Right lobe of liver (tissue), 6 donors: Measurements from ENCODE around the gene MIXL1. TPM values are rescaled to one million over a fixed set of nuclear protein-coding genes. Genes with fewer than 3 reads are reported as not detected.

Source experiments
- ATAC-seq, 4 donors: fragments of 200-7000 bp; cut with Tn5 transposase; one replicate each; pipeline ENCODE4 v1.9.1; 2020; ENCODE audit warnings: mild to moderate bottlenecking in 4 of 4, moderate library complexity in 4 of 4
- DNase-seq, 3 donors: peaks; one replicate each; pipeline ENCODE4 v3.0.0-alpha.2; 2020
- H3K27ac ChIP-seq, 3 donors: fragments of 200-600 bp; one replicate each; pipeline ENCODE4 v1.8.0; 2022
- H3K27me3 ChIP-seq, 2 donors: fragments of 200-600 bp; one replicate each; pipeline ENCODE4 v1.8.0; 2022
- H3K36me3 ChIP-seq, 4 donors: fragments of 200-600 bp; sonication (generic) in 1 of 4; one replicate each; pipeline versions ENCODE4 v1.5.1 to v1.8.0; 2017 to 2022; ENCODE audit warnings: control low read depth in 1 of 4
- H3K4me1 ChIP-seq, 4 donors: fragments of 200-600 bp; sonication (generic) in 1 of 4; one replicate each; pipeline versions ENCODE4 v1.5.1 to v1.8.0; 2017 to 2022; ENCODE audit warnings: control low read depth in 1 of 4
- H3K4me3 ChIP-seq, 3 donors: fragments of 200-600 bp; one replicate each; pipeline ENCODE4 v1.8.0; 2022
- H3K9me3 ChIP-seq, 4 donors: fragments of 200-600 bp; sonication (generic) in 1 of 4; one replicate each; pipeline versions ENCODE4 v1.5.1 to v1.8.0; 2017 to 2022; ENCODE audit warnings: control low read depth in 1 of 4
- POLR2A ChIP-seq: fragments of 450-650 bp; IDR thresholded peaks from one replicate; pipeline ENCODE4 v1.6.1; 2017; ENCODE audit warnings: antibody characterized with exemption, mild to moderate bottlenecking
- WGBS: methylation state at CpG from one replicate; pipeline ENCODE4 v1.1.6; 2018; ENCODE audit warnings: low coverage, low lambda C conversion rate; ENCODE audit not compliant: insufficient coverage; ENCODE audit errors: missing lambda C conversion rate; 5-methylcytosine and 5-hydroxymethylcytosine counted together
- intact Hi-C, 2 donors: fragments of 100-400 bp; cut with DNase I; formaldehyde crosslinking; loops; one replicate each; pipeline versions ENCODE4 v1.11.2 to v1.14.1; 2022
- total RNA-seq, 6 experiments: library from RNA; depleted of rRNA in 2 of 6; stranded (reverse); fragments of >200 nt in 2 of 6; fragmentation: NEBNext Ultra II Directional in 3 of 6; extraction: Animal tissue kit (Norgen Biotek cat#: 25700) in 3 of 6; gene quantifications; one replicate each; pipeline versions ENCODE4 v1.1.0 to v1.2.4, GENCODE V29; 2016 to 2023
- TF ChIP-seq, protein P1 (sequence below), 4 donors: fragments of 200-600 bp in 3 of 4; fragments of 450-650 bp in 1 of 4; IDR thresholded peaks; one replicate each; pipeline versions ENCODE4 v1.5.1 to v1.8.0; 2016 to 2022; ENCODE audit warnings: antibody characterized with exemption in 4 of 4, mild to moderate bottlenecking in 2 of 4
- donor health status: DM: no; HTN: yes; CAD: no.
- donor health status: DM: no; HTN: no; CAD: no.
- donor health status: DM: no; HTN: no; CAD: no.
- donor health status: DM: no; HTN: yes; CAD: no.
- donor health status: DM: no; HTN: yes; CAD: no.

Gene MIXL1
- total RNA-seq, 6 experiments from 2014 or later, result 0.29 TPM; not detected in 5

DNA sequence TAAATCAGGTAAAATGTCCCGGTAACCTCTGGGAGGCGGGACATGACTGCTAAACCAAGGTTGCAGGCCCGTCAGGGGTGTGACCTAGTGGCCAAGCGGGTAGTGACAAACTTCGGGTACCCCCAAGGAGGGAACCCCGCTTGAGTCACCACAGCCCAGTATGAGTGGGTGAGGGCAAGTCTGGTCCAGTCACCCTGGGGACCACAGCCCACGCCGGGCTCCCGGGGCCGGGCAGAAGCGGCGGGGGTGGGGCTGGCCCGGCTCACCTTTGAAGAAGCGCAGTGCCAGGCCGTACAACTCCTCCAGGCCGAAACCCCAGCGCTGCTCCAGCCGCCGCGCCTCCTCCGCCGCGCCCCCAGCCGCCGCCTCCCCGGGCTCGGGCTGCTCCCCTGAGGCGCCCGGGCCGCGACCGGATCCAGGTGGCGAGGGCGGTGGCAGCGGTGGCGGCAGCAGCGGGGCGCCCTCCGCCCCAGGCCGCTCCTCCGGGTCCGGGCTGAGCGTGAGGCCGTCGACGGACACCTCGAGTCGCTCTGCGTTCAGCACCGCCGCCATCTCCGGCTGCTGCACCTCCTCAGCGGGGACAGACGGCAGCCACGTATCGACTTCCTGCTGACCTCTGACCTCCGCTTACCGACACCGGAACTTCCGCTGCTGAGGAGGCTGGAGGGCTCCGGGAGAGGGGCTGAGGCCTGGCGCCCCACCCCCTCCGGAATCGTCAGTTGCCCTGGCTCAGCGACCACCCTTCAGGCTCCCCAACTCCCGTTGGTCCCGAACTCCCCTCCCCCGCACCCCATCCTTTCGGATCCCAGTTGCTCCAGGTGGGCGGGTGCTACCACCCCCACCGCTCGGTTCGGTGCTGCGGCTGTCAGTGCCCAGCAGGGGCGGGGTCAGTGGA lies 37.1 kb upstream of the MIXL1 start, which contains the start of gene ACBD3:
Gene ACBD3 (minus strand): TSS at position 618 of the 895 bp plus-strand sequence. CDS start 66 bp downstream, at position 552.
- DNase-seq, result peak; percentile 87 to 91 (median 89)
- intact Hi-C loops, result no loop called here
- Histone ChIP-seq H3K4me1 (peaks cover 0 to 32% (median 8%) of the 10 kb centered on the region in 4 donors), H3K27ac (peak within 1 kb of the TSS; percentile 81 to 89 (median 85)), H3K36me3 (no peaks in the 10 kb centered on the region), H3K4me3 (peak within 1 kb of the TSS; percentile 84 to 95 (median 86)), H3K9me3 (no peaks in the 10 kb centered on the region), H3K27me3 (no peaks in the 10 kb centered on the region)
- peak; percentile 95 to 97 (median 96) for ATAC-seq
- 0% methylated on average over 1 of the region's 75 CpGs for WGBS
- TF ChIP-seq POLR2A, result peak; percentile 91
- TF ChIP-seq, protein P1, sequence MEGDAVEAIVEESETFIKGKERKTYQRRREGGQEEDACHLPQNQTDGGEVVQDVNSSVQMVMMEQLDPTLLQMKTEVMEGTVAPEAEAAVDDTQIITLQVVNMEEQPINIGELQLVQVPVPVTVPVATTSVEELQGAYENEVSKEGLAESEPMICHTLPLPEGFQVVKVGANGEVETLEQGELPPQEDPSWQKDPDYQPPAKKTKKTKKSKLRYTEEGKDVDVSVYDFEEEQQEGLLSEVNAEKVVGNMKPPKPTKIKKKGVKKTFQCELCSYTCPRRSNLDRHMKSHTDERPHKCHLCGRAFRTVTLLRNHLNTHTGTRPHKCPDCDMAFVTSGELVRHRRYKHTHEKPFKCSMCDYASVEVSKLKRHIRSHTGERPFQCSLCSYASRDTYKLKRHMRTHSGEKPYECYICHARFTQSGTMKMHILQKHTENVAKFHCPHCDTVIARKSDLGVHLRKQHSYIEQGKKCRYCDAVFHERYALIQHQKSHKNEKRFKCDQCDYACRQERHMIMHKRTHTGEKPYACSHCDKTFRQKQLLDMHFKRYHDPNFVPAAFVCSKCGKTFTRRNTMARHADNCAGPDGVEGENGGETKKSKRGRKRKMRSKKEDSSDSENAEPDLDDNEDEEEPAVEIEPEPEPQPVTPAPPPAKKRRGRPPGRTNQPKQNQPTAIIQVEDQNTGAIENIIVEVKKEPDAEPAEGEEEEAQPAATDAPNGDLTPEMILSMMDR (IDR thresholded peaks at IDR 0.05), result peak in 1 of 4 donors; percentile 32

DNA sequence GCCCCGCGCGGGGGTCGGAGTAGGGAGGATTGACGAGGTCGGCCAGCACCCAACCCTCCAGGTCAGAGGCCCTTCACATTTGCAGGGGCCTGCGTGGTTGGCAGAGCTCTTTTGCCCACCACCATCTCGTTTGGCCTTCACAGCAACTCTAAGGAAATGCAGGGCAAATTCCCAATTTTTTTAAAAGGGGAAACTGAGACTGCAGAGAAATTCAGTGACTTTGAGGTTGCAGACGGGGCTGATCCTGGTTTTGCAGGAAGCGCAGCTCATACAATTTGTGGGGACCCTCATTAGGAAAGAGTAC lies 36.5 kb upstream of the MIXL1 start:
- 9% methylated on average over 7 of the region's 10 CpGs for WGBS
- Histone ChIP-seq H3K4me3 (peak overlapping the region; percentile 84 to 95 (median 86)), H3K9me3 (no peaks in the 10 kb centered on the region), H3K4me1 (peaks cover 0 to 28% (median 8%) of the 10 kb centered on the region in 4 donors), H3K27me3 (no peaks in the 10 kb centered on the region), H3K27ac (peak overlapping the region; percentile 81 to 89 (median 85)), H3K36me3 (no peaks in the 10 kb centered on the region)
- DNase-seq (no peak), ATAC-seq (no peak)
- intact Hi-C loops, result no loop called here
- TF ChIP-seq, protein P1 (IDR thresholded peaks at IDR 0.05), result no peak
- TF ChIP-seq POLR2A, result no peak

DNA sequence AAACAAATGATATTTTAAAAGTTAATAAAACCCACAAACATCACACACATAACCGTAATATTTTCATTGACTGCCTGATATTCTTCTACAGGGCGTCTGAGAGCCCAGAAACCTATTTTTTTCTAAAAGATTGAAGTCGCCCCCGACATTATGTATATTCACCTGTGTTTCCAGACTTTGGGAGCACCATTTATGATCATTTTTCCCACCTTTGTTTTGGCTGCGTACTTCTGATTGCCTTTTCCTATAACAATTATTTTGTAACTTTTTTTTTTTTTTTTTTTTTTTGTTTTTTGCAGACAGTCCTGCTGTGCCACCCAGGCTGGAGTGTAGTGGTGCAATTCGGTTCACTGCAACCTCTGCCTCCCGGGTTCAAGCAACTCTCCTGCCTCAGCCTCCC lies 36.1 kb upstream of the MIXL1 start:
- no peaks in the 10 kb centered on the region for H3K9me3 ChIP-seq
- WGBS, result 86% methylated on average over 6 of the region's 7 CpGs
- ATAC-seq, result no peak
- H3K27ac ChIP-seq, result no peak overlapping the region
- no peaks in the 10 kb centered on the region for H3K27me3 ChIP-seq
- peak overlapping the region in 2 of 3 donors; percentile 84 to 95 for H3K4me3 ChIP-seq
- intact Hi-C loops, result no loop called here
- DNase-seq, result no peak
- peaks cover 0 to 24% (median 8%) of the 10 kb centered on the region in 4 donors for H3K4me1 ChIP-seq
- no peak for TF ChIP-seq POLR2A
- TF ChIP-seq, protein P1 (IDR thresholded peaks at IDR 0.05), result no peak
- no peaks in the 10 kb centered on the region for H3K36me3 ChIP-seq

DNA sequence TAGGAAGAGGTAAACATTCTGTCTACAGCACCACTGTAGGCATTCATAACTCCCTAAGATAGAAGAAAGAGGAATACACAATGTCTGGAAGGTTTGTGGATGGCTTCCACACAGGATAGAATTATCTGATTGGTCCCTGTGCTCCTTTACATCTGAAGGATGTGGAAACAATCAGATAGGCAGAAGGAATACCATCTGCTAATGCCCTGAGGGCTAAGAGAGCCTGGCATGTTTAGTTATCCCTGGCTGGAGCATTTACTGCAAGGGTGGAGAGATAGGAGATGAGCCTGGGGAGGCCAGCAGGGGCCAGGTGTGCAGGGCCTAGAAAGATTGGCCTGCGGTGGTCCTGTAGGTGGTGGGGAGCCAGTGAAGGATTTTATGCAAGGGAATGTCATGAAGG lies 28.3 kb upstream of the MIXL1 start:
- WGBS, result 71% methylated on average over 1 of the region's 1 CpG
- Histone ChIP-seq H3K27me3 (no peaks in the 10 kb centered on the region), H3K4me3 (no peak overlapping the region), H3K4me1 (no peaks in the 10 kb centered on the region), H3K9me3 (no peaks in the 10 kb centered on the region), H3K27ac (no peak overlapping the region), H3K36me3 (no peaks in the 10 kb centered on the region)
- intact Hi-C loops, result loop anchor here (5.0 kb wide), 1 partner anchor 73 kb away; no protein-coding TSS in a partner anchor
- TF ChIP-seq, protein P1 (IDR thresholded peaks at IDR 0.05), result no peak
- ATAC-seq (no peak), DNase-seq (no peak)
